Esophagus mucosa (tissue), 1 donor: ENCODE results near the gene PTMS. TPM values are rescaled to one million over a fixed set of nuclear protein-coding genes. Genes with fewer than 3 reads are reported as not detected.
A peak's percentile ranks its signal among the peaks of the same experiment; 100 is the strongest.

Experiments
- ATAC-seq: fragments of 200-7000 bp; cut with Tn5 transposase; one replicate; pipeline ENCODE4 v1.9.1; 2020
- total RNA-seq: library from RNA; stranded (reverse); gene quantifications from one replicate; pipeline ENCODE4 v1.2.4, GENCODE V29; 2023
- donor health status: DM: yes; HTN: yes; CAD: no.

The PTMS gene
- total RNA-seq, 1 donor from 2014 or later = 234 TPM

DNA sequence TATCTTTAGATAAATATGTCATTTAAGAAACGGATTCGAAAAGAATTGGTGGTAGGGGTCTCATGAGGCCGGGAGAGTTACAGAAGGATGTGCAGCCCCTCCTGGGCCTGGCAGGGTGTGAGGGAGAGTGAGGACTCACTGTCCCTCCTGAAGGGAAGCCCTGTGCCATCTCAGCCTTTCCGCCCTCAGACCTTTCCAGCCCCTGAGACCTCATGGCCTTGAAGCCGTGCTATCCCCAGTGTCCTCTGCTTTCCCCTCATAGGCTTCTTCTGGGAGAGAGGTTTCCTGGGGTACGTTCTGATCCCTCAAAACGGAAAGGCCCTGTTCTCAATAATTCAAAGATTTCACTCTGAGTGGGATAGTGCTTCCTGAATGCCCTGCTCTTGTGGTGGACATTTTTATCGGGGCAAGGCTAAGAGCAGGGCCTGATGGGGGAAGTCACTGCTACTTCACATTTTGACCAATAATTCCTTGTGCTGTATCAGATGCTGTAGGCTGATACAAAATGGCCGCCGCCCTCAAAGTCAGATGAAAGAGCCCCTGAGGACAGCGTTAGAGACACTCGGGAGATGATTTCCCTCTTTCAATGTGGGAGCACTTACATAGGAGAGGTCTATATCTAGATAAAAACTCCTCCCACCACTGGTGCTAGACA is 24.5 kb downstream of the PTMS start:
- no peak for ATAC-seq

DNA sequence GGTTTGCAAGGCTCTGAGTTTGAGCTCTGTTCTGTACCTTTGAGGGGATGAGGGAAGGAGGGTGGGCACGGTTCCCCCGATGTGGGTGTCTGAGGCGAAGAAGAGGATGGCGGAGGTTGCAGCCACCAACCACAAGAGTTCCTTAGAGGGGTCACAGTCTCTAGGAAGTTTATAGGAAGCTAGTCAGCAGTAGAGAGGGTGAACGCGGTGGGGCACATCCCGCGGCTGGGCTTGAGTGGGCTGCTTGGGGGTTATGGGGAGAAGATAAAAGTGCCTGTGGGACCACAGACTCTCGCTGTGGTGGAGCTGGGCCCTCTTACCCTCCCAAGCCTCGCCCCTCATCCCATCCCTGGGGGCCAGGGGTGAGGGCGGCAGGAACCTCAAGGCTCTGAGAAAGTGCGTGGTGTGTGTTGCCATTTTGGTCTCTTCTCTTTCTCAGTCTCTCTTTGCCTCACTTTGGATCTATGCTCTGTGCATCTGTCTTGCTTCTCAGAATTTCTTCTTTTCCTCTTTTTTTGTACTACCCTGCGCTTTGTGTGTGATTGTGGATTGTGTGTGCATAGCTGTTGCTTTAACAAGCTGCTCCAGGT is 25.9 kb downstream of the PTMS start:
- ATAC-seq = no peak

DNA sequence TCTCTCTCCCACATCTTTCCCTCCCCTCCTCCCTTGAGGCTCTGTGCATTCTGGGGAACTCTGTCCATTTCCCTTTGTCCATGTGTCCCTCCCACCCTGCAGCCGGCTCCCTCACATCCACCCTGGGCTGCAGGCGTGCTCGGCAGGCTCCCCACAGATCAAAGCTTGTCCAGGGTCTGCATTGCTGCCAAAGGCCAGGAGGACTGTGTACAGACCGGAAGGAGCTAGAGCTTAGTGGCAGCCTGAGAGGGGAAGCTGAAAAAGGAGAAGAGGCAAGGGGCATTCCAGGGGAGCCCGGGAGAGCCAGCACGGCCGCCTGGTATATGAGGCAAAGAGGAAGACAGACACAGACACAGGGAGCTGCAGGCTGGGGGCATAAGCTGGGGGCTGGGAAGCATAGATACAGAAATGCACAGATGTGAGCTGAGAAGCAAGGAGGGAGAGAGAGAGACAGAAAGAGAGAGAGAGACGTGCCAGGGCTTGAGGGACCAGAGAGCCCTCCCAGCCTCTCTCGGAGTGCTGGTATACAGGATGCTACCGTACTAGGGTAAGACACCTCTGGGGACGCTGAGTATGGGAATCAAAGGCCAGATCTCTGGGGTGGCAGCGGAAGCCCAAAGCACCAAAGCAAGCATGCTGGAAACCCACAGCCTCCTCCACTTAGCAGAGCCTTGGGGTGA is 26.5 kb downstream of the PTMS start:
- peak; percentile 30 for ATAC-seq

DNA sequence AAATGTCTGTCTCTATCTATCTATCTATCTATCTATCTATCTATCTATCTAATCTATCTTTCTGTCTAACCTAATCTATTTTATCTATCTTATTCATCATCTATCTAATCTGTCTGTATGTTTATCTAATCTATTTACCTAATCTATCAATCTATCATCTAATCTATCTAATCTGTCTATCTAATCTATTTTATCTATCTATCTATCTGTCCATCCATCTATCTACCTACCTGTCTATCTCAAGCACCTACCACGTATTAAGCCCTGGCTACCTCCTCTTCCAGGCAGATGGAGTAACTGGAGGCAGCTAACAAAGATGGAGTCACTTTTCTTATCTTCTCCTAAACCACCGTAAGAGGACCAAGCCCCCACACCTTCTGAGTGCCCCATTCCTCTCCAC is 28.9 kb downstream of the PTMS start:
- ATAC-seq = no peak

DNA sequence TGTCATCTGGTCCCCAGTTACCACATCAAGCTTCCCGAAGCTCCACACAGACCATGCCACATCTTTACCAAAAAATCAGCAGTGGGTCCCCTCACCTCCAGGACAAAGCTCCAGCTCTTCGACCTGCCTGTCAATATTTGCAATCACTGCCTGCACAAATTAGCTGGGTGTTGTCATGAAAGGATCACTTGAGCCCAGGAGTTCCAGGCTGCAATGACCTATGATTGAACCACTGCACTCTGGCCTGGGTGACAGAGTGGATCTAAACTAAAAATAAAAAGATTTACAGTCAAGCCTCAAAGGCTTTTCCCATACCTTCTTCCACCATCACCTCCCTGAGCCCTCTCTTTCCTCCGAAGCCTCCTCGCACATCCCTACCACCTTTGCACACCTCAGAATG is 30.4 kb downstream of the PTMS start:
- ATAC-seq = no peak

DNA sequence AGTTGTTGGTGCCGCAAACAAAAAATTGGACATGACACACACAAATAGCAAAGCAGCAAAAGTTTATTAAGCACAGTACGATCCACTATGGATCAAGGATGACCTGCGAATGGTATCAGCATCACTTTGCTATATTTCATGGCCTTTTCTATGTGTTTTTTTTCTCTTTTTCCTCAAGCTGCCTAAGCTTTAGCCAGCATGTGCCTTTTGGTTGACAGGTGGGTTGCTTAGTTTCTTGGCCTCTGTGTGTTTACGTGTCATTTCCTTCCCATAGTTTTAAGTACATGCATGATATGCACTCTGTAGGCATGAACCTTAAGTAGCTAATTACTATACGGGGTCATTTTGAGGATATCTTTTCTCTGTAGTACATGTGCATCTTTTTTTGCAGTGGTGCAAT is 33.0 kb downstream of the PTMS start:
- ATAC-seq = no peak

DNA sequence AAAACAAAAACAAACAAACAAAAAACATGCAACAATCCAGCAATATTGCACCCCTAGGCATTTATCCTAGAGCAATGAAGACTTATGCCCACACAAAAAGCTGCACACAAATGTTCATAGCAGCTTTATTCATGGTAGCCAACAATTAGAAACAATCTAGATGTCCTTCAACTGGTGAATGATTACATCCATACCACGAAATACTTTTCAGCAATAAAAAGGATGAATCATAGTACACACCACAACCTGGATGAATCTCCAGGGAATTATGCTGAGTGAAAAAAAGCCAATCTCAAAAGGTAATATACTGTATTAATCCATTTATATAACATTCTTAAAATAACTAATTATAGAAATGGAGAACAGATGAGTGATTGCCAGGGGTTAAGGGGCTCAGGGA is 41.0 kb downstream of the PTMS start:
- ATAC-seq = no peak

DNA sequence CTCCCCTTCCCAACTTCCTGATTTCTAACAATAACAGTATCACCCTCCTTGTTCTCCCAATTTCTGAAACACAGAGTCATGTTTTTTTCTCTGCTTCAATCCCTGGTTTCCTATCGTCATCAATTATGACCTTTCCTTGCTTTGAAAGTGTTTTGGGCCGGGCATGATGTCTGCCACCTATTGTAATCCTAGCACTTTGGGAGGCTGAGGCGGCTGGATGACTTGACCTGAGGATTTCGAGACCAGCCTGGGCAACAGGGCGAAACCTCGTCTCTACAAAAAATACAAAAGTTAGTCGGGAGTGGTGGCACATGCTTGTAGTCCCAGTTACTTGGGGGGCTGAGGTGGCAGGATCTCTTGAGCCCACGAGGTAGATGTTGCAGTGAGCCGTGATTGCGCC is 42.9 kb downstream of the PTMS start:
- ATAC-seq = no peak

DNA sequence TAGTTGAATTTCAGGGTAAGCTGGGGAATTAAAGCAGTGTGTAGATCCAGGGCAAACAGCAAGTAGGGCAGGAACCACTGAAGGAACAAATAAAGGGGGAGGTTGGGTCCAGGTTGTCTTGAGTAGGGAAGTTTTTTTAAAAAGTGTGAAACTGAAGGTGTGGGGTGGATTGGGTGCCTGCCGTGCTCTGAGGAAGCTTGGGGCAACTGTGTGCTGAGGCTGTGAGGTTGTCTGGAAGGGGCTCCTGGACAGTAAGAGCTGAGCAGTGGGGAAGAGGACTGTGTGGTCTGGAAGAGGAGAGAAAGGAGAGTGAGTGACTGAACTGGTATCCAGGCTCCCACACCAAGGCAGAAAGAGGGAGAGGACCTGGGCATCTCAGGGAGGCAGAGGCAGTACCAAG is 44.6 kb downstream of the PTMS start:
- ATAC-seq = no peak

DNA sequence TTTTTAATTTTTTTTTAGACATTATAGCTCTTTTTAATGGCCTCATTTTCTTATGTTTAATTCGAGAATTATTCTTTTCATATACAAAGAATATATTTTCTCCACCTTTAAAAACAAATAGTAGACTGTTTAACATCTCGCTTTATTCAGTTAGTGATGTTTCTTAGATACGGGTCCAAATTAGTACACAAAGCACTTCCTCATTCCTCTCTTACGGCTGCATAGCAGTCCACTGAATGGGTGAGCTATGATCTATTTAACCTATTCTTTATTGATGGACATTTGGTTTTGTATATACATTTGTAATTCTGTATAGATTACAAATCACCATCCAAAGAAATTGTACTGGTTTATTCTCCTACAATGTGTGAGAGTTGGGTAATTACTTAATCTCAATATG is 47.2 kb downstream of the PTMS start:
- no peak for ATAC-seq

DNA sequence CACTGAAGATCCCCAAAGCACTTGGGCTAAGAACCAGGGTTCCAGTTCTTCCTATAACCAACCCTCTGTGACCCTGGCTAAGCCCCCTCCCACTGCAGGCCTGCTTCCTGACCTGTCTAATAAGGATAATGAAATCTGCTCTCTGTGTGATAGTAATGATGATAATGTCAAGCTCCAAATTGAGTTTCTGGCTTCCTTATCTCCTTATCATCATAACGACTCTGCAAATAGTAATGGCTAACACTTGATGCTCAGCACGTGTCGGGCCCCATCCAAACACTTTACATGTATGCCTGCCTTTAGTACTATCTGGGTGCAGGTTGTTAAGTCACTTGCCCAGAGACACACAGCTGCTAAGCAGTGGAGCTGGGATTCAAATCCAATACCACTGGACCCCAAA is 50.4 kb downstream of the PTMS start:
- ATAC-seq = no peak

DNA sequence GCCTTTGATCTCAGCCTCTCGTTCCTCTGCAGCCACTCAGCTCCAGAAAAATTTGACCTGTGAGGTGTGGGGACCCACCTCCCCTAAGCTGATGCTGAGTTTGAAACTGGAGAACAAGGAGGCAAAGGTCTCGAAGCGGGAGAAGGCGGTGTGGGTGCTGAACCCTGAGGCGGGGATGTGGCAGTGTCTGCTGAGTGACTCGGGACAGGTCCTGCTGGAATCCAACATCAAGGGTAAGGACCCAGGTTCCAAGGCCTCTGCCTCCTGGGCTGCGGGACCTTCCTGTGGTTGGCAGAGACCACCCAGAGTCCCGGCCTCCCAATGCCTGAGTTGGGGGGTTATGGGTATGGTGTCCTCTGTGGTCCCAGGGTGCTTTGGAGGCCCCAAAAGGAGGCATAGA is 50.9 kb downstream of the PTMS start:
- ATAC-seq = no peak

DNA sequence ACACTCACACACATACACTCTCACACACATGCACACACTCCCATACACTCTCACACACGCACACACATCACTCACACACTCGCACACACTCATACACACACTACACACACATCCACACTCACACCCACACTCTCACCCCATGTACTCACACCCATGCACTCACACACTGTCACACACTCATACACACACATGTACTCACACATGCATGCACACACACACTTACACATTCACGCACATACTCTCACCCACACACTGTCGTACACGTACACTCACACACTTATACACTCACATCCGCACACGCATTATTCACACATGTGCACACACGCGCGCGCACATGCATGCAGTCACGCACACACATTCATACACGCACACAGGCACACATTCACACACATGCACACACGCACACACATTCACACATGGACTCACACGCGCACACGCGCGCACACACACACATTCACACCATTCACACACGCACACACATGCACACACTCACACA is 51.5 kb downstream of the PTMS start:
- no peak for ATAC-seq

DNA sequence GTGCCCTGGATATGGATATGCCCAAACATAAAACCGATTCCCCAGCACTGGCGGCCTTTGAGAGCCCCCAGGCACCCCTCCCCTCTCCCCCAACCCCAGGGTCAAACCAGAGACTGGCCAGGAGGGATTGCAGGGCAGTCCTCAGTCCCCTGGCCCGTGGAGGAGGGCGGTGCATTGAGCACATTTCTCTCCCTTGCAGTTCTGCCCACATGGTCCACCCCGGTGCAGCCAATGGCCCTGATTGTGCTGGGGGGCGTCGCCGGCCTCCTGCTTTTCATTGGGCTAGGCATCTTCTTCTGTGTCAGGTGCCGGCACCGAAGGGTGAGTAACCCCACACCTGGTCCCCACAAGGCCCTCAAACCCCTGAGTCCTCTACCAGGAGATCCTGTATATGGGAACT is 52.1 kb downstream of the PTMS start:
- ATAC-seq = no peak

DNA sequence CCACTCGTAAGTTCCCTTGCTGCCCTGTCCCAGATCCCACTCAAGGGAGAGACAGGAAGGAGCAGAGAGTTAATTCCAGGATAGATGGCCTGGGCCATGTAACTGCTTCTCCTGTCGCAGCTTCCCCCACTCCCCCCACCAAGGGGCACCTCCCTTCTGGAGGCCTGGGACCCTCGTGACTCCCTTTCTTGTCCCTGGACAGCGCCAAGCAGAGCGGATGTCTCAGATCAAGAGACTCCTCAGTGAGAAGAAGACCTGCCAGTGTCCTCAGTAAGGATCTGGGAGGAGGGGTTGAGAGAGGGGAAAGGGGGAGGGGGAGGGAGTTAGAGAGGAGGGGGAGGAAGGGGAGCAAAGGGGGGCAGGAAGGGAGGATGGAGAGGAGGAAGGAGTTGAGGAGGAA is 52.5 kb downstream of the PTMS start:
- ATAC-seq = no peak

DNA sequence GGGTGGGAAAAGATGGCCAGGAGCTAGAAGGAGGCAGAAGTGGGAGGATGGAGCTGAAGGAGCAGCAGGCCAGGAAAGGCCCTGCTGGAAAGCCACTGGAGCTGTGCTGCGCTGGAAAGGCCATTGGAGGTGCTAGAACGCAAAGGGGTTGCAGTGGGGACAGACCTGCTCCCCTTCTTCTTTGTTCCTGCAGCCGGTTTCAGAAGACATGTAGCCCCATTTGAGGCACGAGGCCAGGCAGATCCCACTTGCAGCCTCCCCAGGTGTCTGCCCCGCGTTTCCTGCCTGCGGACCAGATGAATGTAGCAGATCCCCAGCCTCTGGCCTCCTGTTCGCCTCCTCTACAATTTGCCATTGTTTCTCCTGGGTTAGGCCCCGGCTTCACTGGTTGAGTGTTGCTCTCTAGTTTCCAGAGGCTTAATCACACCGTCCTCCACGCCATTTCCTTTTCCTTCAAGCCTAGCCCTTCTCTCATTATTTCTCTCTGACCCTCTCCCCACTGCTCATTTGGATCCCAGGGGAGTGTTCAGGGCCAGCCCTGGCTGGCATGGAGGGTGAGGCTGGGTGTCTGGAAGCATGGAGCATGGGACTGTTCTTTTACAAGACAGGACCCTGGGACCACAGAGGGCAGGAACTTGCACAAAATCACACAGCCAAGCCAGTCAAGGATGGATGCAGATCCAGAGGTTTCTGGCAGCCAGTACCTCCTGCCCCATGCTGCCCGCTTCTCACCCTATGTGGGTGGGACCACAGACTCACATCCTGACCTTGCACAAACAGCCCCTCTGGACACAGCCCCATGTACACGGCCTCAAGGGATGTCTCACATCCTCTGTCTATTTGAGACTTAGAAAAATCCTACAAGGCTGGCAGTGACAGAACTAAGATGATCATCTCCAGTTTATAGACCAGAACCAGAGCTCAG is 53.2 kb downstream of the PTMS start:
- ATAC-seq = no peak

DNA sequence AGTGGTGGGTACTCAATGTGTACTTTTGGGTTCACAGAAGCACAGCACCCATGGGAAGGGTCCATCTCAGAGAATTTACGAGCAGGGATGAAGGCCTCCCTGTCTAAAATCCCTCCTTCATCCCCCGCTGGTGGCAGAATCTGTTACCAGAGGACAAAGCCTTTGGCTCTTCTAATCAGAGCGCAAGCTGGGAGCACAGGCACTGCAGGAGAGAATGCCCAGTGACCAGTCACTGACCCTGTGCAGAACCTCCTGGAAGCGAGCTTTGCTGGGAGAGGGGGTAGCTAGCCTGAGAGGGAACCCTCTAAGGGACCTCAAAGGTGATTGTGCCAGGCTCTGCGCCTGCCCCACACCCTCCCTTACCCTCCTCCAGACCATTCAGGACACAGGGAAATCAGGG is 54.0 kb downstream of the PTMS start:
- no peak for ATAC-seq

Other genes starting within 250 kb of the PTMS start
- gene GAPDH, start 231.8 kb upstream of the PTMS start, total RNA-seq = 3,825 TPM
- gene IFFO1, start 210.3 kb upstream of the PTMS start, total RNA-seq = 1.2 TPM
- 30.6 TPM for gene NOP2, start 198.1 kb upstream of the PTMS start, total RNA-seq
- 119 TPM for gene CHD4, start 159.0 kb upstream of the PTMS start, total RNA-seq
- gene LPAR5, start 130.4 kb upstream of the PTMS start, total RNA-seq = 18.9 TPM
- gene ACRBP, start 118.9 kb upstream of the PTMS start, total RNA-seq = 0.56 TPM
- gene ING4, start 103.2 kb upstream of the PTMS start, total RNA-seq = 15.4 TPM
- gene ZNF384, start 77.0 kb upstream of the PTMS start, total RNA-seq = 22.8 TPM
- gene PIANP, start 65.5 kb upstream of the PTMS start, total RNA-seq = not detected
- gene COPS7A, start 42.3 kb upstream of the PTMS start, total RNA-seq = 54.3 TPM
- 122 TPM for gene MLF2, start 13.2 kb upstream of the PTMS start, total RNA-seq
- not detected for gene LAG3, start 6.2 kb downstream of the PTMS start, total RNA-seq
- gene CD4, start 23.2 kb downstream of the PTMS start, total RNA-seq = 2.2 TPM
- 0.76 TPM for gene GPR162, start 55.5 kb downstream of the PTMS start, total RNA-seq
- gene P3H3, start 62.0 kb downstream of the PTMS start, total RNA-seq = 1.7 TPM
- not detected for gene GNB3, start 74.6 kb downstream of the PTMS start, total RNA-seq
- 13.9 TPM for gene CDCA3, start 84.9 kb downstream of the PTMS start, total RNA-seq
- 91.1 TPM for gene USP5, start 85.8 kb downstream of the PTMS start, total RNA-seq
- gene TPI1, start 101.2 kb downstream of the PTMS start, total RNA-seq = 629 TPM
- gene SPSB2, start 106.9 kb downstream of the PTMS start, total RNA-seq = 6.4 TPM
- gene LRRC23, start 138.5 kb downstream of the PTMS start, total RNA-seq = 3.2 TPM
- 3.7 TPM for gene ENO2, start 148.2 kb downstream of the PTMS start, total RNA-seq
- 29.1 TPM for gene ATN1, start 161.6 kb downstream of the PTMS start, total RNA-seq
- not detected for gene RNU7-1, start 177.5 kb downstream of the PTMS start, total RNA-seq
- 84.0 TPM for gene C12orf57, start 177.7 kb downstream of the PTMS start, total RNA-seq
- 17.8 TPM for gene PTPN6, start 185.0 kb downstream of the PTMS start, total RNA-seq
- gene PHB2, start 204.3 kb downstream of the PTMS start, total RNA-seq = 221 TPM
- 53.9 TPM for gene EMG1, start 204.6 kb downstream of the PTMS start, total RNA-seq